ENCODE data around the gene CWH43.
"Not testable (repeated sequence)": the region's sequence is repeated elsewhere in the genome, so short reads cannot be mapped to it uniquely, and the experiment has no call there.

CWH43 gene

DNA sequence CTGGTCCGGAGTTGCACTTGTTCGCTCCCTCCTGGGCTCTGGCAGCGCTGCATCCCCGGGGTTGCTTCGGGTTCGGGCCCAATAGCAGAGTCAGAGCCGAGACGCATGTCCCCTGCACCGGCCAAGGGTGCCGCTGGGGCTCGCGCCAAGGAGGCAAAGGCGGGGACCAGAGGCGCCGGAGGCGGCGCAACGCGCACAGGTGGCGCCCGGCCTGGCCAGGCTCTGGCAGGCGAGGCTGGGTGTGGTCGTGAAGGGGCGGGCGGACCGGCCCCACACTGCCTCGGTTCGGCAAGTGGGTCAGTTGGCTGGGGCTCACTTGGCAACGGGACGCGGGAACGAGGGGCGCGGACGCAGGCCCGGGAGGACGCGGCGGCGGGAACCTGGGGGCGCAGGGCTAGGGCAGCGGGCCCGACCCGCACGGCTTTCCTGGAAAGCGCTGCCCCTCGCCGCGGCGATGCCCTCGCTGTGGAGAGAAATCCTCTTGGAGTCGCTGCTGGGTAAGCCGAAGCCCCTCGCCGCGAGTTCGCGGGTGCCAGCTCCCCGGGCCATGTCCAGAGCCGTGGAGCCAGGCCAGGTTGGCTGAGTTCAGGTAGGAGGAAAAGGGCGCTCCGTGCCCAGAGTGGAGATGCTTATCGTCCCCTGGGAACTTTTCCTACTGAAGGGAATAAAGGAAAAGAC, at the start of gene CWH43:
TSS of gene CWH43 (plus strand) at position 300 of the 678 bp plus-strand sequence. CDS start at position 455, 155 bp downstream.
- DNase-seq, result no peak

DNA sequence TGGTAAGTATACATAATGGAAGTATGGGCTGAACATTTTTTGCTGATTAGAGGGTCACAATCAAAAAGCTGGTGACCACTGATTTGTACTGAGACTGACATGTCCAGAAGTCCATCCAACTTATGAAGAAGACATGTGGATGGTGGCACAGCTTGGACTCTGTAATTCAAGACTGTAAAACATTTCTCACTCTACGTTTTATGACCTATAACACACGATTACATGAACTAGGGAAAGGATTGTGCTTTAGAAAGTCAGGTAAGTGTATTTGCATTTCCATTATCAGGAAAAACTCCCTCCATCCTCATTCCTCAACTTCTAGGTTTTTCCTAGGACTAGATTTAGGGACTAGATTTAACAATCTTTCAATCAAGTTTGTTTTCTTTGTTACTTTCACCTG, 49.0 kb upstream of the CWH43 start:
- no peak for DNase-seq

- no peak for DNase-seq
Observed at GRCh38 chr4:48938831-48939230, 47.2 kb upstream of the CWH43 start.

DNA sequence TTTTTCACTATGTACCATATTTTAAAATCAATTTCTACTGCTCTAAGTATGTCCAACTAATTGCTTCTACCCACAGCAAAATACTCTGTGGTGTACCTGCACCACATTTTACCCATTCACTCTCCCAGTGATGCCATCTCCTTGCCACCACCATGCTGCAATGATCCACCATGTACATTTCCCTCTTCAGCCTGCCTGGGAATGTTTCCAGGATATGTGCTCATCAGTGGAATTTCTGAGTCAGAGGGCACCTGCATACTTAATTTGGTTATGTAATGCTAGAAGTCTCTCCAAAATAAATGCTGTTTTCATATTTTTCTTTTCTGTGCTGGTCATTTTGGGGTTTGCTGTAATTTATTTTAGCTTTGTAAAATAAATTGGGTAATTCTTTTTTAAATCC, 46.3 kb upstream of the CWH43 start:
- no peak for DNase-seq

GRCh38 chr4:48943387-48943786, 42.7 kb upstream of the CWH43 start:
- DNase-seq, result no peak

DNA sequence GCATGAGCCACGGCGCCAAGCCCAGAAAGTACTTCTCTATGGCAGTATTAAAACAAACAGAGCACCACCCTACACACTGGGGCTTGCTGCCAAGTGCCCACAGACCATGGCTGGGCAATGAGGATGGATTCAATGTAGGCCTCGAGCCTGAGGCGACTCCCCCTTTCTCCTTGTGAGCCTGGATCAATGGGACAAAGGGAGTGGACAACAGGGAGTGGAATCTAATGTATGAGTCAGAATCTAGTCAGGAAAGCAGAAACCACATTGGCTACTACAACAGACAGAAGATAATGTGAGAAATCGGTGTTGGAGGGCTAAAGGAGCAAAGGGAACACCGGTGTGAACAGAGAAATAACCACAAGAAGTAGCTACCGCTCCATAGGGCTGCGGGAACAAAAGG, 41.8 kb upstream of the CWH43 start:
- DNase-seq, result no peak

GRCh38 chr4:48944756-48945241, 41.3 kb upstream of the CWH43 start:
- DNase-seq, result peak; percentile 67

- no peak for DNase-seq
Observed at GRCh38 chr4:48945981-48946380, 40.1 kb upstream of the CWH43 start.

GRCh38 chr4:48947731-48948130, 38.3 kb upstream of the CWH43 start:
- DNase-seq, result no peak

- no peak for DNase-seq
Observed at GRCh38 chr4:48949086-48949485, 37.0 kb upstream of the CWH43 start.

DNA sequence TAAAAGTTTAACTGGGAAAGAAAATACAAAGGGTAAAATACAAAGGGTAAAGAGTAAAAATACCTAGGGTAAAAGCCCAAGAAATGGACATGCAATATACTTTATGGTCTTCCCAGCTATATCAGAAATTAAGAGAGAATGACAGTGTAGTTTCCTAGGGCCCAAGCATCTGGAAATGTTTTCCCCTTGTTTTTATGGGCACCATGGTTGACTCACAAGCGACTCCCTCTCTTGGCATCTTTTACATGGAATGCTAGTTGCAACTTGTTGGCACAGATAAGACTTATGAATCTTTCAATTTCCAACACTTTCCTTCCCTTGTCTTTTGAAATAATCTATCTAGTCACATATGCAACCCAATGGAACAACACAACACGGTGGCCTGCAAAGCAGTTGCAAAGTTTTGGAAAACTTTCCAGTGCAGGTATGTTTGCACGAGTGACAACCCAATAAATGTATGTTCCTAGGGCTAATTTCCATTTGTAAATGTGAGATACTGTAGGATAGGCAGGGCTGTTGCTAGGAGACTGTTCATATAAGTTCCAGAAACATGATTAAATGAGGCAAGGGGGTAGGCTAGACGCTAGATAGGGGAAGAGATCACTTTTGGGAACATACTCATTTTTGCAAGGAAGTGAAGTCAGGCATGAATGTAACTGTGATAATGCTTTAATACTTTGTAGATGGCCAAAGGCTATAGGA, 36.4 kb upstream of the CWH43 start:
- DNase-seq, result no peak

GRCh38 chr4:48954314-48954713, 31.8 kb upstream of the CWH43 start:
- DNase-seq, result no peak

- not testable (repeated sequence) for DNase-seq
Observed at GRCh38 chr4:48957366-48957765, 28.7 kb upstream of the CWH43 start.

DNA sequence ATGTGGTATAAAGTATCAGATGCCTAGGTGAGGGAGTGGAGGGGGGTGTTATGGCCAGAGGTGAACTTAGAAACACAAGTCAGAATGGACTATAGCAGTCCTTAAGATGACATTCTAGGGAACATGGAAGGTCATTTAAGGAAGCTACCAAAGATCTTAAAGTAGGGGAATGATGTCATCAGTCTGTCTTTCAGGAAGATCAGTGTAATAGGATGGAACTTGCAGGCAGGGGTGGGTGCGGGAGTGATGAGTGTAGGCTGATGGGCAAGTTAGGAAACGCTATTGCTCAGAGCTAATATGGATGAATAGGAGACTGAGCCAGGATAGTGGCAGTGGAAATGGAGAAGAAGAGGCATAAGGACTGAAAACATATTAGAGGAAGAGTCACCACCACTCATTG, 27.5 kb upstream of the CWH43 start:
- DNase-seq, result no peak

DNA sequence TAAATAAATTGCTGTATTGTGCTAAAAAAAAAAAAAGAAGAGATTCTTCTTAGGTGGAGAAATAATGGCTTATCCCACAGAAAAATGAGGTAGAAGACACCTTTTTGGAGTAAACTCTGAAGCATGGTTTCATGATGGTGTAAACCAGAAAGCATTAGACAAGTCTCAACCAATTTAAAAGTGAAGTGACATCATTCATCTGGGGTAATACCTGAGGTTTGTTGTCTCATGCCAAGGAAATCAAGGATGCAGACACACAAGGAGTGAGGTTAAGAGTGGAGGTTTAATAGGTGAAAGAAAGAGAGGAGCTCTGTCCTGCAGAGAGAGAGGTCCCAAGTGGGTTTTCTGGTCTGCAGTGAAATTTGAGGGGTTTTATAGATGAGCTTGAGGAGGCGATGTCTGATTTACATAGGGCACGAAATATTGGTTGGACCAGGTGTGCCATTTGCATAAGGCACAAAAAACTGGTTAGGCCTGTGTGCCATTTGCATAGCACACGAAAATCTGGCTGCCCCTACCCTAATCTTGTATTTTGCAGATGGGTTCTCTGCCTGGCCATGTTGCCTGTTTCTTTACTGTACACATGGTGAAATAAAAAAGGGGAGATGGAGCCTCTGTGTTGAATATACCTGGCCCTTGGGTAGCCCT, 25.0 kb upstream of the CWH43 start:
- DNase-seq, result no peak

DNA sequence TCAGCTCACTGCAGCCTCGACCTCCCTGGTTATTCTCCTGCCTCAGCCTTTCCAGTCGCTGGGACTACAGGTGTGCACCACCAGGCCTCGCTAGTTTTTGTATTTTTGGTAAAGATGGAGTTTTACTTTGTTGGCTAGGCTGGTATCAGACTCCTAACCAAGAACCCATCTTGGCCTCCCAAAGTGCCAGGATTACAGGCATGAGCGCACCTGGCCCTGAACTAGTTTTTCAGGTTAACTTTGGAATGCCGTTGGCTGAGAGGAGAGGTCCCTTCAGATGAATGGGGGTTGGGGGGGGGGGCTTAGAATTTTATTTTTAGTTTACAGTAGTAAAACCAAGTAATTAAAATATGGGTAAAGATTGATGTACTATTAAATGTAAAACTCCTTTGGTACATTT, 23.4 kb upstream of the CWH43 start:
- no peak for DNase-seq

GRCh38 chr4:48963042-48963679, 22.9 kb upstream of the CWH43 start:
- peak; percentile 84 for DNase-seq

- DNase-seq, result no peak
Observed at GRCh38 chr4:48967101-48967500, 19.0 kb upstream of the CWH43 start.

DNA sequence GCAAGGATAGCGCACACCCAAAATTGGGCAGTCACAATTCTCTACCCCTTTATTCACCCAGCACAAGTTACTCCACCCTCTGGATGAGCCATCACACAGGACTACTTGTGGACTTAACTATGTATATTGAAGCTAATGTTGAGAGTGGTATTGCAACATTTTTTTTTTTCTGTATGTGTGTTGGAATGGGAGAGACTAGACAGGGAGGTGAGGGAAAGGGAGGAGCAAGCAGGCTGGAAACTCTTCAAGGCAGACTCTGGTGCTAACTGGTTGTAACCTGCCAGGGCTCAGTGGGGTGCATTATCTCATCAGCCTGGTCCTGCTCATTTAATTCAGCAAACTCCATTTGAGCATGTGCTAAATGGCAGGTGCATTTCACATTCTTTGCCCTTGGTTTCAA, 18.4 kb upstream of the CWH43 start:
- DNase-seq, result no peak

GRCh38 chr4:48968814-48969213, 17.3 kb upstream of the CWH43 start:
- no peak for DNase-seq

- DNase-seq, result no peak
Observed at GRCh38 chr4:48970471-48970921, 15.6 kb upstream of the CWH43 start.

GRCh38 chr4:48974979-48975640, 11.0 kb upstream of the CWH43 start:
- DNase-seq, result no peak

- no peak for DNase-seq
Observed at GRCh38 chr4:48976041-48976440, 10.0 kb upstream of the CWH43 start.
